ENCODE measurements around the gene HMGCR. TPM values are rescaled to one million over a fixed set of nuclear protein-coding genes. Genes with fewer than 3 reads are reported as not detected.

HMGCR gene
- total and polyA plus RNA-seq, 9 of the 15 experiments (the other 6 are each of a cell fraction or from before 2014, with no cell fraction given) = 29.5 to 155 (median 61.5) TPM

- TF ChIP-seq ZNF511 (CRISPR knock-in tag; IDR thresholded peaks at IDR 0.05) (no peak), RBM15 (IDR thresholded peaks at IDR 0.05; ENCODE audit: insufficient read depth, low read length) (no peak)
Measured at GRCh38 chr5:75355236-75355635, 18.2 kb downstream of the HMGCR start (continued).

- Histone ChIP-seq H3K4me1 (replicated peaks in 1 of 2; ENCODE audit: control insufficient read depth in 2 of 2, insufficient read depth in 2 of 2, low read length in 2 of 2) (no peaks in the 10 kb centered on the region), H3K79me2 (ENCODE audit: control insufficient read depth, insufficient read depth, low read length) (no peaks in the 10 kb centered on the region; the same call in 2 of the 3 replicates), H3K9ac (ENCODE audit: insufficient read depth in 1 of 2, low read depth in 2 of 2, low read length in 2 of 2) (no peak overlapping the region), H3K27me3 (ENCODE audit: control insufficient read depth in 2 of 2, insufficient read depth in 2 of 2, low read length in 2 of 2) (no peaks in the 10 kb centered on the region), H3K9me1 (ENCODE audit: control insufficient read depth, insufficient read depth, low read length) (no peaks in the 10 kb centered on the region), H3K9me3 (replicated peaks; ENCODE audit: control insufficient read depth, insufficient read depth, low read depth, low read length) (no peaks in the 10 kb centered on the region), H2AFZ (ENCODE audit: low read depth, low read length) (no peak overlapping the region), H3K27ac (ENCODE audit: extremely low read depth, low read depth, low read length) (no peak overlapping the region), H3K4me3 (no peak overlapping the region), H3K4me2 (ENCODE audit: insufficient read depth, low read length) (no peak overlapping the region), H3K36me3 (ENCODE audit: control insufficient read depth, insufficient read depth, low read length) (peaks cover 91% of the 10 kb centered on the region), H4K20me1 (replicated peaks; ENCODE audit: control insufficient read depth, insufficient read depth, low read length) (no peaks in the 10 kb centered on the region; the same call in 1 of the 2 replicates)
- WGBS (ENCODE audit: insufficient coverage, low coverage, missing lambda C conversion rate) = 92% methylated on average over 7 of the region's 7 CpGs
- ChIA-PET POLR2A (interaction anchor here (0.7 to 1.9 kb wide), 2 partner anchors 17 to 19 kb away, joined by 3 to 4 read pairs; partner anchors contain the start of gene HMGCR), CTCF (ENCODE audit: low intra/inter-chr PET ratio) (no interaction called here)
- ATAC-seq = no peak
- no TSS peak for BruUV-seq (replicated peaks)
- DNase-seq (ENCODE audit: extremely low read depth in 1 of 4, low spot score in 3 of 4) = no peak
- intact Hi-C loops (cut with micrococcal nuclease) (no loop called here), in situ Hi-C loops (cut with MboI) (no loop called here)
- no peak for FAIRE-seq
- TF ChIP-seq HMG20B (CRISPR knock-in tag; IDR thresholded peaks at IDR 0.05) (no peak), ZNF140 (CRISPR knock-in tag; IDR thresholded peaks at IDR 0.05) (no peak), THRA (IDR thresholded peaks at IDR 0.05) (no peak), CBX8 (IDR thresholded peaks at IDR 0.05; ENCODE audit: borderline replicate concordance, extremely low read depth, low read depth, low read length, poor library complexity, severe bottlenecking) (no peak), STAT5A (IDR thresholded peaks at IDR 0.05; ENCODE audit: borderline replicate concordance, low read length) (no peak), ZNF398 (CRISPR knock-in tag; IDR thresholded peaks at IDR 0.05) (no peak), COPS2 (conservative IDR thresholded peaks at IDR 0.05) (no peak), ZMIZ1 (IDR thresholded peaks at IDR 0.05; ENCODE audit: low read depth in 2 of 2, low read length in 2 of 2) (no peak), JUN (IDR thresholded peaks at IDR 0.05; ENCODE audit: borderline replicate concordance, low read depth, low read length) (no peak), JUN (CRISPR knock-in tag; IDR thresholded peaks at IDR 0.05; ENCODE audit: borderline replicate concordance) (no peak), HNRNPLL (IDR thresholded peaks at IDR 0.05; ENCODE audit: low read depth, low read length, poor library complexity, severe bottlenecking) (no peak)
Measured at GRCh38 chr5:75356719-75357118, 19.7 kb downstream of the HMGCR start.

Measured in K562 (cell line).